Frontal cortex (tissue), 4 donors: ENCODE data around the gene PRKG1. TPM values are rescaled to one million over a fixed set of nuclear protein-coding genes. Genes with fewer than 3 reads are reported as not detected.

Source experiments
- DNase-seq, 2 donors: peaks; one replicate each; pipeline ENCODE4 v3.0.0; 2012; ENCODE audit warnings: low spot score in 2 of 2
- FAIRE-seq: peaks from 2 replicates; lab custom pipeline; 2012; peaks lifted over from hg19 to GRCh38; lab: Jason Lieb, UNC
- total RNA-seq: library from RNA; depleted of rRNA; stranded (reverse); fragments of >200 nt; gene quantifications from one replicate; pipeline ENCODE4 v1.2.3, GENCODE V29; 2014
- donor health status: control.
- donor health status: control.
- donor health status: control.

PRKG1 gene
- total RNA-seq, 1 donor from 2014 or later, result 15.5 TPM

GRCh38 chr10:51108406-51108805 is 34.1 kb downstream of the PRKG1 start:
- FAIRE-seq, result no peak

GRCh38 chr10:51109801-51110533 is 35.7 kb downstream of the PRKG1 start:
- DNase-seq, result no peak
- no peak for FAIRE-seq

More at GRCh38 chr10:51108406-51108805, 34.1 kb downstream of the PRKG1 start:
- DNase-seq, result no peak

DNA sequence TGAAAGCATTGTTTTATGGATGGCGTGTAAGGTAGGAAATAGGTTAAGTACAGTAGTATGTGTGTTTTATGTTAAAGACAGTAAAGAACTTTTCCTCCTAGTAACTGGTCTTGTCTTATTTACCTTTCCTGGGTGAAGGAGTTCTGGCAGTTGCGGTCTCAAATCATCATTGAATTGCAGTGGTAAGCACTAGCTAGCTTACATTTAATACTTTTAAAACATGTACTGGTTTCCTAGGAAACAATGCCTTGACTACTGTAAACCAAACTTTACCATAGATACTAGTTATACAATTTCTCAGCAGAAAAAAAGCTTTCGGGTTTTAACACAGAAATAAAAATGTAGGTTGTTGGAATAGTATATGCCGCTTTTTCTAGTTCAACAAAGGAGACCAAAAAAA is 37.7 kb downstream of the PRKG1 start:
- DNase-seq, result no peak
- FAIRE-seq, result no peak

GRCh38 chr10:51113007-51113406 is 38.7 kb downstream of the PRKG1 start:
- DNase-seq (no peak), FAIRE-seq (no peak)

DNA sequence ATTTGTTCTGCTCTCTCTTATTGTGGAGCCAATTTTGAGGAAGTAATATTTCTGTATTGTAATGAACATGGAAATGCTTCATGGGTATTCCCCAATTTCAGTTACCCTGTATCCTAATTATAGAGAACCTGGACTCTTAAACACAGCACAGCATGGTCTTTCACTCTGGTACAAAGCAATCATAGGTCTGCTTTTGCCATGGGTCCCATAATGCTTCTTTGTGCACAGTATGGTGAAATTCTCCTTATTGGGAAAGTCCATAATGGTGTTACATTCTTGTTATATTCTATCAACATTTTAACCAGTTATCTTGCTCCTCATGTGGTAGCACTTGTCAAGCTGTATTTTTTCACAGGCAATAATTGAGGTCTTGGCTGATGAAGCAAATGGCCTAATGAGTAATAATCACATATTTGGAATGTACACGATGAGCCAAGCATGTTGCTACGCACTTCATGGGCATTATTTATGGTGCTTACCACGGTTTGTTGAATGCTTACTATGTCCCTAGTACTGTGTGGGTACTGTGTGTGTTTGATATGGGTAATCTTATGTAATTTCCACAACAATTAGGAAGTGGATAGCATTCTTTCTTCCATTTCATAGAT is 42.9 kb downstream of the PRKG1 start:
- FAIRE-seq (no peak), DNase-seq (no peak)

DNA sequence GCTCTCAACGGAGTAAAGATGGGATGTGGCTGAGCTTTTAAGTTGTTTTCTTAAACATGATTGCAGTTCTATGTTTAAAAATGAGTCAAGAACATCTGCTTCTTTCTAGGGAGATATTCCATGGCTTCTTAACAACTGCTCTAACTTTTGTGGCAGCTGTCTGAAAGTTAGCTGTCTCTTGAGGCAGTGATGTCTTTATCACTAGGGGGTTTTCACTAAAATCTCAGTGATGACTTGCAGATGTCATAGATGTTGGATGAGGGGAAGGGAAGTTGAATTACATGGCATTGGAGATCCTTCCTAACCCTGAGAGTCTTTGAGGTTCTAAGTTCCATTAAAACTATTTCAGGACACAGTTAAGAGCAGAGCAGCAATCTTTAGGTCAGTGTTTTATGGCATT is 43.5 kb downstream of the PRKG1 start:
- FAIRE-seq (no peak), DNase-seq (no peak)

DNA sequence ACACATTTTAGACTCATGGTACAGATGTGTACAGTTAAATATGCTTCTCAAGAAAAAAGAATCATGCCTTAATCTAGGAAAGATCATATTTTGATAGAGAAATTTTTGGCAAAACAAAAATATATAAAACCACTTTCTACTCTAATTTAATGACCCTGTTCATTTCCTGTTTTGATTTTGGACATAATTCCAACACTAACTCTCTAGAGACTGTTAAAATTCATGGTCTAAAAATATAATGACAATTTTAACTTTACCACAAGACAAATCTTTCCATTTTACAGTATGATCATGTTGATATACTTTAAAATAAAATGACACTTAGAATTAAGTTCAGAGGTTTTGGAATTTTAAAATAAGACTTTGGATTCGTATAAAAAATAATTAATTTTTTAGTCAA is 45.2 kb downstream of the PRKG1 start:
- DNase-seq (no peak), FAIRE-seq (peak; percentile 85)

DNA sequence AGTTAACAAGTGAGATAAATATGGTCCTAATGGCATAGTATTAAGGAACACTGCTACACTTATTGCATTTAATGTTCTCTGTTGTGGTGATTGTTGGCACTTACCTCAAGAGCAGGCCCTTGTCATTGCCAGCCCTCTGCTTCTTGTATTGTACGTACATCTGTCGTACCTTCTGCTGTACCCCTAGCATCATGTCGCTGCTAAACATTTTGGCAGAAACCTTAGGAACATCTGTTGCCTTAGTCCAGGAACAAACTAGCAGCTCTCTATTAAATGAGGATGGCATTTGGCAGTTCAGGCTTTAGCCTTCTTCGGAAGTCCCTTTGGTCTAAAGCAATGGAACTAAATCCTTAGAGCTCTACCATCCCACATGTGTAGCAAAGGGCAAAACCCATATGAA is 47.6 kb downstream of the PRKG1 start:
- no peak for FAIRE-seq
- no peak for DNase-seq

- DNase-seq (no peak), FAIRE-seq (no peak)
Observed at GRCh38 chr10:51124852-51125251, 50.6 kb downstream of the PRKG1 start.

DNA sequence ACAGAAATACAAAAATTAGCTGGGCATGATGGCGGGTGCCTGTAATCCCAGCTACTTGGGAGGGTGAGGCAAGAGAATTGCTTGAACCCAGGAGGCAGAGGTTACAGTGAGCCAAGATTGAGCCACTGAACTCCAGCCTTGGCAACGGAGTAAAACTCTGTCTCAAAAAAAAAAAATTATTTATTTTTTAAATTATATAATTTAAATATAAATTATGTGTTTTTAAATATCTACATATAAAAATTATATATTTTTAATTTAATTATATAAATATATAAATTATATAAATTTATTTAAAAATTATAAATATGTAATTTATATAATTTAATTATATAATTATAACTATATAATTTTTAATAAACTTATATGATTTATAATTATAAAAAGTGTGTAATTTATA is 51.2 kb downstream of the PRKG1 start:
- FAIRE-seq, result no peak
- no peak for DNase-seq

DNA sequence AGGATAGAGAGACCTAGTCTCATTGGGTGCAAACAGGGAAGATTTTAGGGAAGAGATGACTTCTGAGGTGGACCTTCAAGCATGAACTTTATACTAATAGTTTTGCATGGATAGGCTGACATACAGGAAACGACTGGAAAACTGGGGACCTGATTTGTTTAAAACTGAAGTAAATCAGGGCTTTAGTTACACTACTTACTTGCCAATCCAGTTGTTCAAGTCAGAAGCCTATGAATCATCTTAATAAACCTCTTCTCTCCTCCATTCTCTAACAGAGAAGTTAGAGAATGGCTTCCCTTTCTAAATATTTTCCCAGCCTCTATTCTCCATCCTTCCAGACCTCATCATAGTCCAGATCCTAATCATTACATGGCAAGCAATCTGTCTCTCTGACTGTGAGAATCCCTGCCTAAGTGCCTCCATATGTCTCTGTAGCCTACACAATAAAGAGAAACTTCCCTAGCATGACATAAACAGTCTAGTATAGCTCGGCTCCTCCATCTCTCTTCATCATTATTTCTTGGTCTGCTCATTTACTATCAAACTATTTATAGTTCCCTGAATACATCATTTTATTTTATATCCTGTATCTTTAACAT is 55.8 kb downstream of the PRKG1 start:
- no peak for DNase-seq
- no peak for FAIRE-seq

- no peak for FAIRE-seq
- no peak for DNase-seq
Observed at GRCh38 chr10:51137756-51138529, 63.7 kb downstream of the PRKG1 start.

- no peak for FAIRE-seq
- no peak for DNase-seq
Observed at GRCh38 chr10:51139176-51139575, 64.9 kb downstream of the PRKG1 start.

GRCh38 chr10:51141010-51141409 is 66.7 kb downstream of the PRKG1 start:
- FAIRE-seq (no peak), DNase-seq (no peak)

- FAIRE-seq, result no peak
- no peak for DNase-seq
Observed at GRCh38 chr10:51144161-51144781, 70.0 kb downstream of the PRKG1 start.

DNA sequence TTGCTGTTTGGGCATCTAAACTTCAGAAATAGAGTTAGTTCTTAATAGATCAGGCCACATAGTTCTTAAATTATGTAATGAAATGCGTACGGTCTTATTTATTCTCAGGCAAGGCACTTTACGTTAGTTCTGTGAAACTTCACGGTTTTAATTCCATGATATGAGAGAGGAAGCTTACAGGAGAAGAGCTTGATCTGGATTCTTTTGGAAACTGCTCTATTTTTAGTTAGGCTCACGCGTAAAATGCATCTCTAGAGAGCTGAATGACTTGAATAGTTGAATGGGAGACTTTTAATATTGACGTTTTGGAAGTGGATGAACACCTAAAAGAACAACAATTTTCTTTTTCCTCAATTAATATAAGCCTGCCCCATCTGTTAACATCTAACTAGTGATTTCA is 71.1 kb downstream of the PRKG1 start:
- no peak for DNase-seq
- no peak for FAIRE-seq

DNA sequence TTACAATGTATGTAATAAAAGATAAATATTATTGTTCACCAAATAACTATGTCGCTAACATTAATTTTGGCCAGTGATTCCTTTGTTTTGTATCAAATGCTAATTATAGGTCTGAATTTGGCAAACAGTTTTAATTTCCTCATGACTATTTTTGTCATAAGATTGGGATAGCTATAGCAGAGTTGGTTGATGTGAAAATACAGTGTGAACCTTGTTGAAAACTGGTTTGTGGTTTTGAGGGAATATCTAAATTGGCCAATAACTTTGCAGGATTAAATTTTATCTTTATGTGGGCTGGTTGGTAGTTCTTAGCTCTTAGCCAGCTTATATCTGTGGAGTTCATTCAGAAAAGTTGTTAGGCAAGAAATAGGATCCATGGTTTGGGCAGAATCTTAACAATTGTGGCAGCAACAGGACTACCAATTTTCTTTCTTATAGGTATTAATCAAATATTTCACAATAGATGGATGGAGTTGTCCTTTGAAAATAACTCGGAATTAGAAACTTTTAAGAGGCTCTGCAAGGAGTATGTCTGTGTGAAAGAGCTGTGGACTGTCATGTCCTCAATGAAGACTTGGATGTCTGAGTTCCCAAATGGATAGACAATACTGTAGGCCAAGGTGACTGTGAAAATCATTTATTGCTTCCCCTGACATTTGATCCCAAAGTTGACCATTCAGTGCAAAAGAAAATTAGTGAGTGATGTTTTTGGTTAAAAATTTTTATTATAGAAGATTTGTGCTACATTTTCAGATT is 73.5 kb downstream of the PRKG1 start:
- DNase-seq (no peak), FAIRE-seq (no peak)

GRCh38 chr10:51156926-51157325 is 82.6 kb downstream of the PRKG1 start:
- DNase-seq (no peak), FAIRE-seq (no peak)

DNA sequence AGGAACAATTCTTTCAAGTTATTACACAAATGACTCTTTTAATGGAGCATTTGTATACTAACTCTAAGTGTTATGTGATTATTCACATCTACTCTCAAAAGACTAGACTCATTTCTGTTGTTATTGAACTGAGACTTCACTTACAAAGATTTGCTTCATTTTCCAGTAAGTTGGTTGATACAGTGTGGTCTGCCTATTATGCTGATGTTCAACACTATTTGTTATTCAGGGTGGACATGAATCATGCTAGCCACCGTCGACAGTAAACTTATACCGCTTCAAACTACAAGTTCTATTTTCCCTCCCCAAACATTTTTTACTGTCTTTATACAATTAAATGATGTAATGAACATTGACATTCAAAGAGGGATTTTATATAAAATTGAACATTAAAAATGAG is 84.5 kb downstream of the PRKG1 start:
- no peak for DNase-seq

DNA sequence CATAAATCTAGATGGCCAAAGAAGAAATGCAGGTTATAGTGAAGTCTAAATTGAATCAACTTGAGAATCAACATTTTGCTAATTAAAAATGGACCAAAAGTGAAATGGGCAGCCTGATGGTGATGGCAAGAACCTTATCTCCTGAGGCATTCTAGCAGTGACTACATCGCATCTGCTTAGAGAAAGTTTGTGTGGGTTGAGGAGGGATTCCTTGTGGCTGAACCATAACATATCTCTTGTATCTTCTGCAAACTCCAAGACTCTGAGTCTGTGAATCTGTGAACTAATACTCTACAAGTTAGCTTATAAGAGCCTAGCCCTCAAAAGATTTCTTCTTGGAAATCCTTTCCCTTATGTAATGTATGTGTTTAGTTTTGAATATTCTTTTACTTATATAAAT is 85.6 kb downstream of the PRKG1 start:
- no peak for DNase-seq

More for the DNA sequence above, 84.5 kb downstream of the PRKG1 start:
- no peak for FAIRE-seq

More for the DNA sequence above, 85.6 kb downstream of the PRKG1 start:
- no peak for FAIRE-seq
